ENCODE data around the gene IRF7.

The IRF7 gene

GRCh38 chr11:565921-566509 lies 49.7 kb downstream of the IRF7 start:
- Mint-ChIP-seq H3K27ac (ENCODE audit: low read depth) (no peak overlapping the region), H3K27me3 (no peaks in the 10 kb centered on the region), H3K4me1 (peaks cover 6% of the 10 kb centered on the region), H3K4me3 (no peak overlapping the region), H3K9me3 (no peaks in the 10 kb centered on the region), H3K36me3 (ENCODE audit: insufficient read depth) (peaks cover 8% of the 10 kb centered on the region)
- no peak for ATAC-seq (replicated peaks; ENCODE audit: extremely low read depth, poor library complexity, severe bottlenecking)
- DNase-seq (ENCODE audit: low spot score in 2 of 2): no peak

- H3K27ac Mint-ChIP-seq (ENCODE audit: low read depth): no peak overlapping the region
- no peak overlapping the region for H3K4me3 Mint-ChIP-seq
- DNase-seq (ENCODE audit: low spot score in 2 of 2) (no peak), ATAC-seq (replicated peaks; ENCODE audit: extremely low read depth, poor library complexity, severe bottlenecking) (no peak)
- H3K27me3 Mint-ChIP-seq: no peaks in the 10 kb centered on the region
- H3K9me3 Mint-ChIP-seq: no peaks in the 10 kb centered on the region
- peaks cover 9% of the 10 kb centered on the region for H3K36me3 Mint-ChIP-seq (ENCODE audit: insufficient read depth)
- H3K4me1 Mint-ChIP-seq: peaks cover 14% of the 10 kb centered on the region
Observed at GRCh38 chr11:563812-564578, 51.8 kb downstream of the IRF7 start.

GRCh38 chr11:563066-563811 lies 52.5 kb downstream of the IRF7 start:
- Mint-ChIP-seq H3K36me3 (ENCODE audit: insufficient read depth) (peaks cover 9% of the 10 kb centered on the region), H3K9me3 (no peaks in the 10 kb centered on the region), H3K27me3 (no peaks in the 10 kb centered on the region), H3K27ac (ENCODE audit: low read depth) (no peak overlapping the region), H3K4me3 (no peak overlapping the region), H3K4me1 (peaks cover 14% of the 10 kb centered on the region)
- no peak for ATAC-seq (replicated peaks; ENCODE audit: extremely low read depth, poor library complexity, severe bottlenecking)
- no peak for DNase-seq (ENCODE audit: low spot score in 2 of 2)
